ENCODE data around the gene ATOX1.

Gene ATOX1

GRCh38 chr5:151733358-151734063 is 24.9 kb downstream of the ATOX1 start:
- H3K27ac ChIP-seq (ENCODE audit: extremely low read depth, low read depth, low read length), result no peak overlapping the region
- POLR2A ChIA-PET, result no interaction called here
- no peaks in the 10 kb centered on the region for H3K4me1 ChIP-seq (ENCODE audit: control insufficient read depth, insufficient read depth, low read length)
- no peaks in the 10 kb centered on the region for H3K36me3 ChIP-seq (ENCODE audit: control insufficient read depth in 2 of 2, insufficient read depth in 1 of 2, low read length in 2 of 2)
- no peaks in the 10 kb centered on the region for H3K9me3 ChIP-seq (ENCODE audit: control insufficient read depth, insufficient read depth, low read depth, low read length)
- TF ChIP-seq PBX3 (CRISPR knock-in tag; IDR thresholded peaks at IDR 0.05), result no peak
- no peak for TF ChIP-seq ZNF16 (tag by site-specific recombination; IDR thresholded peaks at IDR 0.05; ENCODE audit: low read depth)
- TF ChIP-seq ZNF747 (tag by site-specific recombination; IDR thresholded peaks at IDR 0.05), result no peak
- TF ChIP-seq HOXA7 (CRISPR knock-in tag; IDR thresholded peaks at IDR 0.05; ENCODE audit: borderline replicate concordance), result no peak
- TF ChIP-seq ZNF169 (tag by site-specific recombination; IDR thresholded peaks at IDR 0.05), result no peak
- TF ChIP-seq ZNF623 (tag by site-specific recombination; IDR thresholded peaks at IDR 0.05), result no peak
- TF ChIP-seq ZNF394 (tag by site-specific recombination; IDR thresholded peaks at IDR 0.05; ENCODE audit: borderline replicate concordance), result no peak
- no peak for TF ChIP-seq ZNF549 (tag by site-specific recombination; IDR thresholded peaks at IDR 0.05)
- TF ChIP-seq ZNF311 (tag by site-specific recombination; IDR thresholded peaks at IDR 0.05; ENCODE audit: borderline replicate concordance), result no peak
- TF ChIP-seq, protein P1, sequence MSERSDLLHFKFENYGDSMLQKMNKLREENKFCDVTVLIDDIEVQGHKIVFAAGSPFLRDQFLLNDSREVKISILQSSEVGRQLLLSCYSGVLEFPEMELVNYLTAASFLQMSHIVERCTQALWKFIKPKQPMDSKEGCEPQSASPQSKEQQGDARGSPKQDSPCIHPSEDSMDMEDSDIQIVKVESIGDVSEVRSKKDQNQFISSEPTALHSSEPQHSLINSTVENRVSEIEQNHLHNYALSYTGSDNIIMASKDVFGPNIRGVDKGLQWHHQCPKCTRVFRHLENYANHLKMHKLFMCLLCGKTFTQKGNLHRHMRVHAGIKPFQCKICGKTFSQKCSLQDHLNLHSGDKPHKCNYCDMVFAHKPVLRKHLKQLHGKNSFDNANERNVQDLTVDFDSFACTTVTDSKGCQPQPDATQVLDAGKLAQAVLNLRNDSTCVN (tag by site-specific recombination; optimal IDR thresholded peaks at IDR 0.05), result no peak
- TF ChIP-seq ZNF341 (tag by site-specific recombination; IDR thresholded peaks at IDR 0.05; ENCODE audit: low read depth), result no peak
- TF ChIP-seq, protein P2, sequence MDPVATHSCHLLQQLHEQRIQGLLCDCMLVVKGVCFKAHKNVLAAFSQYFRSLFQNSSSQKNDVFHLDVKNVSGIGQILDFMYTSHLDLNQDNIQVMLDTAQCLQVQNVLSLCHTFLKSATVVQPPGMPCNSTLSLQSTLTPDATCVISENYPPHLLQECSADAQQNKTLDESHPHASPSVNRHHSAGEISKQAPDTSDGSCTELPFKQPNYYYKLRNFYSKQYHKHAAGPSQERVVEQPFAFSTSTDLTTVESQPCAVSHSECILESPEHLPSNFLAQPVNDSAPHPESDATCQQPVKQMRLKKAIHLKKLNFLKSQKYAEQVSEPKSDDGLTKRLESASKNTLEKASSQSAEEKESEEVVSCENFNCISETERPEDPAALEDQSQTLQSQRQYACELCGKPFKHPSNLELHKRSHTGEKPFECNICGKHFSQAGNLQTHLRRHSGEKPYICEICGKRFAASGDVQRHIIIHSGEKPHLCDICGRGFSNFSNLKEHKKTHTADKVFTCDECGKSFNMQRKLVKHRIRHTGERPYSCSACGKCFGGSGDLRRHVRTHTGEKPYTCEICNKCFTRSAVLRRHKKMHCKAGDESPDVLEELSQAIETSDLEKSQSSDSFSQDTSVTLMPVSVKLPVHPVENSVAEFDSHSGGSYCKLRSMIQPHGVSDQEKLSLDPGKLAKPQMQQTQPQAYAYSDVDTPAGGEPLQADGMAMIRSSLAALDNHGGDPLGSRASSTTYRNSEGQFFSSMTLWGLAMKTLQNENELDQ (tag by site-specific recombination; IDR thresholded peaks at IDR 0.05; ENCODE audit: low read depth), result no peak
- TF ChIP-seq IKZF3 (tag by site-specific recombination; IDR thresholded peaks at IDR 0.05), result no peak
- TF ChIP-seq OVOL3 (tag by site-specific recombination; IDR thresholded peaks at IDR 0.05), result no peak
- TF ChIP-seq, protein P3, sequence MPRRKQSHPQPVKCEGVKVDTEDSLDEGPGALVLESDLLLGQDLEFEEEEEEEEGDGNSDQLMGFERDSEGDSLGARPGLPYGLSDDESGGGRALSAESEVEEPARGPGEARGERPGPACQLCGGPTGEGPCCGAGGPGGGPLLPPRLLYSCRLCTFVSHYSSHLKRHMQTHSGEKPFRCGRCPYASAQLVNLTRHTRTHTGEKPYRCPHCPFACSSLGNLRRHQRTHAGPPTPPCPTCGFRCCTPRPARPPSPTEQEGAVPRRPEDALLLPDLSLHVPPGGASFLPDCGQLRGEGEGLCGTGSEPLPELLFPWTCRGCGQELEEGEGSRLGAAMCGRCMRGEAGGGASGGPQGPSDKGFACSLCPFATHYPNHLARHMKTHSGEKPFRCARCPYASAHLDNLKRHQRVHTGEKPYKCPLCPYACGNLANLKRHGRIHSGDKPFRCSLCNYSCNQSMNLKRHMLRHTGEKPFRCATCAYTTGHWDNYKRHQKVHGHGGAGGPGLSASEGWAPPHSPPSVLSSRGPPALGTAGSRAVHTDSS (tag by site-specific recombination; IDR thresholded peaks at IDR 0.05), result no peak
- TF ChIP-seq ZNF19 (tag by site-specific recombination; IDR thresholded peaks at IDR 0.05; ENCODE audit: low read depth), result no peak
- TF ChIP-seq, protein P4, sequence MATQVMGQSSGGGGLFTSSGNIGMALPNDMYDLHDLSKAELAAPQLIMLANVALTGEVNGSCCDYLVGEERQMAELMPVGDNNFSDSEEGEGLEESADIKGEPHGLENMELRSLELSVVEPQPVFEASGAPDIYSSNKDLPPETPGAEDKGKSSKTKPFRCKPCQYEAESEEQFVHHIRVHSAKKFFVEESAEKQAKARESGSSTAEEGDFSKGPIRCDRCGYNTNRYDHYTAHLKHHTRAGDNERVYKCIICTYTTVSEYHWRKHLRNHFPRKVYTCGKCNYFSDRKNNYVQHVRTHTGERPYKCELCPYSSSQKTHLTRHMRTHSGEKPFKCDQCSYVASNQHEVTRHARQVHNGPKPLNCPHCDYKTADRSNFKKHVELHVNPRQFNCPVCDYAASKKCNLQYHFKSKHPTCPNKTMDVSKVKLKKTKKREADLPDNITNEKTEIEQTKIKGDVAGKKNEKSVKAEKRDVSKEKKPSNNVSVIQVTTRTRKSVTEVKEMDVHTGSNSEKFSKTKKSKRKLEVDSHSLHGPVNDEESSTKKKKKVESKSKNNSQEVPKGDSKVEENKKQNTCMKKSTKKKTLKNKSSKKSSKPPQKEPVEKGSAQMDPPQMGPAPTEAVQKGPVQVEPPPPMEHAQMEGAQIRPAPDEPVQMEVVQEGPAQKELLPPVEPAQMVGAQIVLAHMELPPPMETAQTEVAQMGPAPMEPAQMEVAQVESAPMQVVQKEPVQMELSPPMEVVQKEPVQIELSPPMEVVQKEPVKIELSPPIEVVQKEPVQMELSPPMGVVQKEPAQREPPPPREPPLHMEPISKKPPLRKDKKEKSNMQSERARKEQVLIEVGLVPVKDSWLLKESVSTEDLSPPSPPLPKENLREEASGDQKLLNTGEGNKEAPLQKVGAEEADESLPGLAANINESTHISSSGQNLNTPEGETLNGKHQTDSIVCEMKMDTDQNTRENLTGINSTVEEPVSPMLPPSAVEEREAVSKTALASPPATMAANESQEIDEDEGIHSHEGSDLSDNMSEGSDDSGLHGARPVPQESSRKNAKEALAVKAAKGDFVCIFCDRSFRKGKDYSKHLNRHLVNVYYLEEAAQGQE (tag by site-specific recombination; IDR thresholded peaks at IDR 0.05), result no peak
- no peak for TF ChIP-seq ZNF214 (tag by site-specific recombination; IDR thresholded peaks at IDR 0.05; ENCODE audit: borderline replicate concordance)
- TF ChIP-seq BCL6B (tag by site-specific recombination; IDR thresholded peaks at IDR 0.05), result no peak
- no peak for TF ChIP-seq ZBTB17 (tag by site-specific recombination; IDR thresholded peaks at IDR 0.05)
- CTCF ChIA-PET, result interaction anchor here (1.0 kb wide), 1 partner anchor 9 kb away, joined by 3 read pairs; no protein-coding TSS in a partner anchor
- no peak overlapping the region for H3K4me3 ChIP-seq (ENCODE audit: low read depth, low read length)
